Inflammatory macrophage treated with lipopolysaccharide for 1 hour (primary cell): ENCODE data around the gene SPSB3.
"Not testable (repeated sequence)": the region's sequence is repeated elsewhere in the genome, so short reads cannot be mapped to it uniquely, and the experiment has no call there.

Experiments used
- DNase-seq, 2 donors: peaks; one replicate each; pipeline ENCODE4 v3.0.0-alpha.2; 2020 to 2022

SPSB3 gene

GRCh38 chr16:1816396-1817275 is 34.3 kb upstream of the SPSB3 start:
- DNase-seq: no peak

GRCh38 chr16:1815461-1815860 is 33.1 kb upstream of the SPSB3 start:
- DNase-seq: no peak

GRCh38 chr16:1812732-1813163 is 30.4 kb upstream of the SPSB3 start:
- peak; percentile 51 to 64 for DNase-seq

GRCh38 chr16:1810536-1810935 is 28.2 kb upstream of the SPSB3 start:
- no peak for DNase-seq

GRCh38 chr16:1810106-1810505 is 27.7 kb upstream of the SPSB3 start:
- no peak for DNase-seq

GRCh38 chr16:1809281-1809801 is 27.0 kb upstream of the SPSB3 start:
- DNase-seq: no peak

GRCh38 chr16:1808691-1809090 is 26.3 kb upstream of the SPSB3 start:
- DNase-seq: no peak

- DNase-seq: no peak
Measured at GRCh38 chr16:1807626-1808025, 25.3 kb upstream of the SPSB3 start.

GRCh38 chr16:1800701-1801100 is 18.3 kb upstream of the SPSB3 start:
- no peak for DNase-seq

- not testable (repeated sequence) for DNase-seq
Measured at GRCh38 chr16:1799263-1799662, 16.9 kb upstream of the SPSB3 start.

GRCh38 chr16:1794908-1795666 is 12.7 kb upstream of the SPSB3 start:
- DNase-seq: no peak

- no peak for DNase-seq
Measured at GRCh38 chr16:1794221-1794871, 12.0 kb upstream of the SPSB3 start.

- no peak for DNase-seq
Measured at GRCh38 chr16:1793578-1794220, 11.3 kb upstream of the SPSB3 start, which contains the start of gene IGFALS. TSS of gene IGFALS (minus strand) at chr16:1793705. CDS start at chr16:1793652, 53 bp downstream.

- no peak for DNase-seq
Measured at GRCh38 chr16:1792836-1793577, 10.6 kb upstream of the SPSB3 start.

- DNase-seq: no peak
Measured at GRCh38 chr16:1791943-1792812, 9.8 kb upstream of the SPSB3 start.

GRCh38 chr16:1791256-1791942 is 9.0 kb upstream of the SPSB3 start:
- no peak for DNase-seq

- DNase-seq: no peak
Measured at GRCh38 chr16:1790611-1791255, 8.4 kb upstream of the SPSB3 start.

GRCh38 chr16:1790261-1790610 is 7.9 kb upstream of the SPSB3 start:
- no peak for DNase-seq

- DNase-seq: no peak
Measured at GRCh38 chr16:1789643-1790045, 7.3 kb upstream of the SPSB3 start.

GRCh38 chr16:1788708-1789100 is 6.3 kb upstream of the SPSB3 start:
- DNase-seq: no peak
